Measurements from ENCODE around the gene MMS22L.

The MMS22L gene

GRCh38 chr6:97282726-97283617 is at the start of gene MMS22L:
MMS22L (minus strand) TSS chr6:97283216; CDS start chr6:97282477, 739 bp downstream.
- TF ChIP-seq, protein P1, sequence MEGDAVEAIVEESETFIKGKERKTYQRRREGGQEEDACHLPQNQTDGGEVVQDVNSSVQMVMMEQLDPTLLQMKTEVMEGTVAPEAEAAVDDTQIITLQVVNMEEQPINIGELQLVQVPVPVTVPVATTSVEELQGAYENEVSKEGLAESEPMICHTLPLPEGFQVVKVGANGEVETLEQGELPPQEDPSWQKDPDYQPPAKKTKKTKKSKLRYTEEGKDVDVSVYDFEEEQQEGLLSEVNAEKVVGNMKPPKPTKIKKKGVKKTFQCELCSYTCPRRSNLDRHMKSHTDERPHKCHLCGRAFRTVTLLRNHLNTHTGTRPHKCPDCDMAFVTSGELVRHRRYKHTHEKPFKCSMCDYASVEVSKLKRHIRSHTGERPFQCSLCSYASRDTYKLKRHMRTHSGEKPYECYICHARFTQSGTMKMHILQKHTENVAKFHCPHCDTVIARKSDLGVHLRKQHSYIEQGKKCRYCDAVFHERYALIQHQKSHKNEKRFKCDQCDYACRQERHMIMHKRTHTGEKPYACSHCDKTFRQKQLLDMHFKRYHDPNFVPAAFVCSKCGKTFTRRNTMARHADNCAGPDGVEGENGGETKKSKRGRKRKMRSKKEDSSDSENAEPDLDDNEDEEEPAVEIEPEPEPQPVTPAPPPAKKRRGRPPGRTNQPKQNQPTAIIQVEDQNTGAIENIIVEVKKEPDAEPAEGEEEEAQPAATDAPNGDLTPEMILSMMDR (IDR thresholded peaks at IDR 0.05; ENCODE audit: insufficient read depth, missing control alignments) = no peak
- DNase-seq (ENCODE audit: insufficient read length, low spot score) (peak; percentile 45), FAIRE-seq (peak; percentile 63)

GRCh38 chr6:97322811-97323210 is 39.8 kb upstream of the MMS22L start:
- DNase-seq (ENCODE audit: insufficient read length, low spot score) (no peak), FAIRE-seq (no peak)
- TF ChIP-seq, protein P1 (IDR thresholded peaks at IDR 0.05; ENCODE audit: insufficient read depth, missing control alignments) = no peak

DNA sequence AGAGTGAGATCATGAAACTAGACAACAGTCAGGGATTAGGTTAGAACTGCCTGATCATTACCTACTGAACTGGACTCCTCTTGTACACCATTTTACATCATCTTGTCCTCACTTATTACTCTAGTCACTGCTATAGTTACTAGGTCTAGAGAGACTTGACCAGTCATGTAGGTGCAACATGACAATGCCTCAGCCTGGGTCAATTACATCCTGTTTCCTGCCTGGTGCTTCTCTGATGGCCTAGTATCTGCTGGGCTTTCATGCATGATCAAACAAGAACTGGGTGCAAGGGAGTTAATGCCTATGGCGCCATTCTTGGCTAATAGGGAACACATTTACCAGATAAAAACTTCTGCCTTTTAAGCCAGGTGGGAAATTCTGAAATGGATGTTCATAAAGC is 39.2 kb upstream of the MMS22L start:
- TF ChIP-seq, protein P1 (IDR thresholded peaks at IDR 0.05; ENCODE audit: insufficient read depth, missing control alignments) = no peak
- FAIRE-seq (no peak), DNase-seq (ENCODE audit: insufficient read length, low spot score) (no peak)

DNA sequence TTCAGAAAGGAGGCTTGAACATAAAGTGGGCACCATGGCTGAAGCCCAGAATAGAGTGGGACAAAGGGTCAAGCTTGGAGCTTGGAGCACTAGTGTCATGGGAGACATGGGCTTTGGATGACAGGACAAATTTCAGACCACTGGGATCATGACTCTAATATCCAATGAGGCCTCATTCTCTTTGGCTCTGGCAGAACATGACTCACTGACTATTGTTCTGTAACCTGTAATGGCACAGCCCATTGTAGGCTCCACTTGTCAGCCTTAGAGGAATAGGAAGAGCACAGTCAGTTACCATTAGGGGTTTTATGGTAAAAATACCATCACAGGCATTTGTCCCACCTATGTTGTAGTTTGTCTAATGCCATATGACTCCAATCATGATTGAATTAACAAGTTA is 34.0 kb upstream of the MMS22L start:
- TF ChIP-seq, protein P1 (IDR thresholded peaks at IDR 0.05; ENCODE audit: insufficient read depth, missing control alignments) = no peak
- FAIRE-seq (no peak), DNase-seq (ENCODE audit: insufficient read length, low spot score) (no peak)

GRCh38 chr6:97312241-97312640 is 29.2 kb upstream of the MMS22L start:
- no peak for DNase-seq (ENCODE audit: insufficient read length, low spot score)
- no peak for FAIRE-seq
- TF ChIP-seq, protein P1 (IDR thresholded peaks at IDR 0.05; ENCODE audit: insufficient read depth, missing control alignments) = no peak

- TF ChIP-seq, protein P1 (IDR thresholded peaks at IDR 0.05; ENCODE audit: insufficient read depth, missing control alignments) = no peak
- FAIRE-seq (no peak), DNase-seq (ENCODE audit: insufficient read length, low spot score) (no peak)
Observed at GRCh38 chr6:97306544-97307320, 23.7 kb upstream of the MMS22L start.

All from D721Med (cell line).